ENCODE measurements around the gene ZDHHC12.

The ZDHHC12 gene

DNA sequence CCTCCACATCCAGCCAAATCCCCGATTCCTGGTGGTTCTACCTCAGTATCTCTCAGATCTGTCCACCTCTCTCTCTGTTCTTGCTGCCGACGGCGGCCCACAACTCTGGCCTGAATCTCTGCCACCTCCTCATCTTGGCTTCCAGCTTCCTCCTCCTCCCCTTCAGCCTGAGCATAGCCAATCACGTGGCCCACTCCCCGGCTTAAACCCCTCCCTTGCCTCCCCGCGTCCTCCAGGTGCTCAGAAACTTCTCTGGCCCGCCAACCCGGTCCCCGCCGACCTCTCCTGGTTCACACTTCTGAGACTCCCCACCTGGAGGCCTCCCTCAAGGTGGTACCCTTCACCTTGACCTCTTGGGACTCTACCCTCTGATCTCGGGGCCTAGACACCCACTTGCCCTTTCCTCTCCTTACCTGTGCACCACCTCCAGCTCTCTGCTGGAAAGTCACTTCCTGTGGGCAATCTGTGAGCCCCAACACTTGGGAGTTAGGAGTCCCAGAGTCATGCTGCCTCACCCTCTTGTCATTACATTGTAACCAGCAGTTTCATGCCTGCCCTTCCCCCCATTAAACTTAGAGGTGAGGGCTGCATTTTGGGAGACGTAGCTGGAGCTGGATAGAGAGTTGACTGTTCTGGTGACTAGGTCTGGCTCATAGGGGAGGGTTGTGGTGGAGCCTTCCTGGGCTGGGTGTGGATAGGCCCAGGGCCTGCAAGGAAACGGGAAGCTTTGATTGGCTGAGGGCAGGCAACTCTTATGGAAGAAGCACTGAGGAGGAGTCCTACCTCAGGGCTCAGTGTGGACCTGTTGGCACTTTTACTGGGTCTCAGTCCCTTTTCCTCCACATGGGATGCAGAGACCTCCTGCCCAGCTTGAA, 39.4 kb downstream of the ZDHHC12 start:
- peak; percentile 75 for DNase-seq

DNA sequence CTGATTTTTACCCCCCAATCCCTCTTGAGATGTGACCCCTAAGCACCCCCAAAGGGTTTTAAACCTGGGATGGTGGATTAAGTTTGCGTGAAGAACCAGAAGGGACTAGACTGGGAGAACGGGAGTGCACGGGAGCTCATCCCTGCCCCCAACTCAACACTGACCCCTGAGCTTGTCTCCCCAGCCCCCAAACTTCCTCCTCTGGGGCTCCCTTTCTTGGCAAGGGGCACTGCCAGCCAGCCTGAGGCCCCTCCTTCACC, 39.9 kb downstream of the ZDHHC12 start:
- no peak for DNase-seq

DNA sequence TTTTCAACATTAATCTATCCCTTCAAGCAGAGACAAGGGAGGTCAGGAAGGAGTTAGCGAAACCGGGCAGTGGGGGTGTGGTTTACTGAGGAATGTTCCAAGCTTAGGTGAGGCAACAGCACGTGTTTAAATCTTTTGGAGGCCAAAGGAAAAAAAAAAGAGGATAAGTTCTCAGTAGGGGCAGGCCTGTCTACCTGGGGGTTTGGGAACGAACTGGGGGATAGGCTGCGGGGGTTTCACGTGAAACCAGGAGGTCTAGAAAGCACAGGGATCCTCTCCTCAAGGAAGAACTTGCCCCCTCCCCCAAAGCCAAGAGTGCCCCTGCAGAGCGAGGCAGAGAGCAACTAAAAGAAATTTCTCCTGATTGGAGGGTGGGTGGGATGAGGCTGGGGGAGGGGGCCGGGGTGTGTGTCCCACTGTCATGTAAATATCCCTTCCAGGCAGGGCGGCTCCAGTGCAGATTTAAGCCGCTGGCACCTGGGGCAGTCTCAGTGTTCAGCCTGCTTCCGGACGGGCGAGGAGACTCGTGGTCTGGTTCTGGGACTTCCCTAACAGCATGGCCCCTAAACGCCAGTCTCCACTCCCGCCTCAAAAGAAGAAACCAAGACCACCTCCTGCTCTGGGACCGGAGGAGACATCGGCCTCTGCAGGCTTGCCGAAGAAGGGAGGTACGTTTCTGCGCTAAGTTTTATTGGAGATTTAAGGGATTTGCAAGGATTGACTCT, 40.4 kb downstream of the ZDHHC12 start:
- DNase-seq = peak; percentile 68

DNA sequence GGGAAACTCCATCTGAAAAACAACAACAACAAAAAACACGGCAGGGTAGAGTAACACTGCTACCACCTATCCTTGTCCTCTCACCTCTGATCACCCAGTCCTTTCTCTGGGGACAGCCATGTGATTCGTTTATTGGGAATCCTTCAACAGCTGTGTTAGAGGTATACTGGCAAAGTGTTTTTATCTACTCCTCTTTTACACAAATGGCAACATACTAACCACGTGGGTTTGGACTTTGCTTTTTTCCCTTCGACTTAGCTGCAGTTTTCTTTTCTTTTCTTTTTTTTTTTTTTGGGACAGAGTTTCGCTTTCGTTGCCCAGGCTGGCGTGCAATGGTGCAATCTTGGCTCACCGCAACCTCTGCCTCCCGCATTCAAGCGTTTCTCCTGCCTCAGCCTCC, 46.1 kb downstream of the ZDHHC12 start:
- no peak for DNase-seq

DNA sequence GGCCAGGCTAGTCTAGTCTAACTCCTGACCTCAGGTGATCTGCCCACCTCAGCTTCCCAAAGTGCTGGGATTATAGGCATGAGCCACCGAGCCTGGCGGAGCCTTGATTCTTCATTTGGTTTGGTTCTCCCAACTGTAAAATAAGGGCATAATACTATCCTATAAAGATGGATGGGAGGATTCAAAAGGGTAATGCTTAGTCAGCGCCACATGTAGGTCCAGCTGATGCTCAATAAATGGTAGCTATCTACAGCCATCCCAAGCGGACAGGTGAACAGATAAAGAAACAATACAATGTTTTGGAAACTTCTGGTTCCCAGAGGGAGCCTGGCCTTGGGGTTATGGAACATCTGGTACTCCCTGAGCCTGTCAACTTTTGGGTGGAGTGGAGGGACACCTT, 48.5 kb downstream of the ZDHHC12 start:
- no peak for DNase-seq
